ENCODE measurements around the gene DYRK1A.

Gene DYRK1A

DNA sequence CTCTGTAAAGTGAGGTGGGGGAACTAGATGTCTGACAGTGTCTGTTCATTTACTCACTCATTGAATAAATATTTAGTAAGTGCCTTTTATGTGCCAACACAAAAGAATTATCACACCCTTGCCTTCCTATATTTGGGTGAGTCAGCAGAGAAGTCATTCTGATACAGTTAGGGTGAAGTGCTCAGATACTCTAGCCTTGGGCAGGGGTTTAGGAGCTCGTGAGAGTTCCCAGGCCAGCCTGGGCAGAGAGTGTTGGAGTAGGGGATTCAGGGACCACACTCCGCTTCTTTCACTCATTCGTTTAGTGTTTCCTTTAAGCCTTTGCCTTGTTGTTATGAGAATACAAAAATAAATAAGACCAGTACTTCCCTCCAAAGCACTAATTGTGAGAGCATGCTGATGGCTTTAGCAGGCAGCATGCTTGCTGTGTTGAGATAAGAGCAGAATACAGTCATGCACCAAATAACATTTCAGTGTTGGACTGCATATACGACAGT lies 83.9 kb downstream of the DYRK1A start:
- H3K36me3 ChIP-seq (ENCODE audit: control insufficient read depth in 2 of 2, insufficient read depth in 1 of 2, low read length in 2 of 2): no peaks in the 10 kb centered on the region
- ChIA-PET POLR2A (interaction anchor here (0.5 to 1.9 kb wide), 2 partner anchors 84 to 247 kb away, joined by 4 to 6 read pairs; partner anchors contain the start of gene DYRK1A), CTCF (interaction anchor here (1.2 kb wide), 1 partner anchor 13 kb away, joined by 8 read pairs; no protein-coding TSS in a partner anchor)
- 0 out of 2 replicates have a peak overlapping the region, but pooled peaks have one; percentile 13 for H3K27ac ChIP-seq (ENCODE audit: extremely low read depth, low read depth, low read length)
- H3K4me3 ChIP-seq (ENCODE audit: low read depth, low read length): no peak overlapping the region
- H3K9me3 ChIP-seq (ENCODE audit: control insufficient read depth, insufficient read depth, low read depth, low read length): no peaks in the 10 kb centered on the region
- peaks cover 38% of the 10 kb centered on the region for H3K4me1 ChIP-seq (ENCODE audit: control insufficient read depth, insufficient read depth, low read length)
- TF ChIP-seq, protein P1, sequence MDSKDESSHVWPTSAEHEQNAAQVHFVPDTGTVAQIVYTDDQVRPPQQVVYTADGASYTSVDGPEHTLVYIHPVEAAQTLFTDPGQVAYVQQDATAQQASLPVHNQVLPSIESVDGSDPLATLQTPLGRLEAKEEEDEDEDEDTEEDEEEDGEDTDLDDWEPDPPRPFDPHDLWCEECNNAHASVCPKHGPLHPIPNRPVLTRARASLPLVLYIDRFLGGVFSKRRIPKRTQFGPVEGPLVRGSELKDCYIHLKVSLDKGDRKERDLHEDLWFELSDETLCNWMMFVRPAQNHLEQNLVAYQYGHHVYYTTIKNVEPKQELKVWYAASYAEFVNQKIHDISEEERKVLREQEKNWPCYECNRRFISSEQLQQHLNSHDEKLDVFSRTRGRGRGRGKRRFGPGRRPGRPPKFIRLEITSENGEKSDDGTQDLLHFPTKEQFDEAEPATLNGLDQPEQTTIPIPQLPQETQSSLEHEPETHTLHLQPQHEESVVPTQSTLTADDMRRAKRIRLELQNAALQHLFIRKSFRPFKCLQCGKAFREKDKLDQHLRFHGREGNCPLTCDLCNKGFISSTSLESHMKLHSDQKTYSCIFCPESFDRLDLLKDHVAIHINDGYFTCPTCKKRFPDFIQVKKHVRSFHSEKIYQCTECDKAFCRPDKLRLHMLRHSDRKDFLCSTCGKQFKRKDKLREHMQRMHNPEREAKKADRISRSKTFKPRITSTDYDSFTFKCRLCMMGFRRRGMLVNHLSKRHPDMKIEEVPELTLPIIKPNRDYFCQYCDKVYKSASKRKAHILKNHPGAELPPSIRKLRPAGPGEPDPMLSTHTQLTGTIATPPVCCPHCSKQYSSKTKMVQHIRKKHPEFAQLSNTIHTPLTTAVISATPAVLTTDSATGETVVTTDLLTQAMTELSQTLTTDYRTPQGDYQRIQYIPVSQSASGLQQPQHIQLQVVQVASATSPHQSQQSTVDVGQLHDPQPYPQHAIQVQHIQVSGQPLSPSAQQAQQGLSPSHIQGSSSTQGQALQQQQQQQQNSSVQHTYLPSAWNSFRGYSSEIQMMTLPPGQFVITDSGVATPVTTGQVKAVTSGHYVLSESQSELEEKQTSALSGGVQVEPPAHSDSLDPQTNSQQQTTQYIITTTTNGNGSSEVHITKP (tag by site-specific recombination; IDR thresholded peaks at IDR 0.05): peak; percentile 35
- TF ChIP-seq, protein P2, sequence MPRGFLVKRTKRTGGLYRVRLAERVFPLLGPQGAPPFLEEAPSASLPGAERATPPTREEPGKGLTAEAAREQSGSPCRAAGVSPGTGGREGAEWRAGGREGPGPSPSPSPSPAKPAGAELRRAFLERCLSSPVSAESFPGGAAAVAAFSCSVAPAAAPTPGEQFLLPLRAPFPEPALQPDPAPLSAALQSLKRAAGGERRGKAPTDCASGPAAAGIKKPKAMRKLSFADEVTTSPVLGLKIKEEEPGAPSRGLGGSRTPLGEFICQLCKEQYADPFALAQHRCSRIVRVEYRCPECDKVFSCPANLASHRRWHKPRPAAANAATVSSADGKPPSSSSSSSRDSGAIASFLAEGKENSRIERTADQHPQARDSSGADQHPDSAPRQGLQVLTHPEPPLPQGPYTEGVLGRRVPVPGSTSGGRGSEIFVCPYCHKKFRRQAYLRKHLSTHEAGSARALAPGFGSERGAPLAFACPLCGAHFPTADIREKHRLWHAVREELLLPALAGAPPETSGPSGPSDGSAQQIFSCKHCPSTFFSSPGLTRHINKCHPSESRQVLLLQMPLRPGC (tag by site-specific recombination; IDR thresholded peaks at IDR 0.05): 0 out of 2 replicates have a peak, but pooled peaks have one; percentile 28
- TF ChIP-seq SETDB1 (IDR thresholded peaks at IDR 0.05; ENCODE audit: insufficient read length, low read length) (peak; percentile 18), ZNF629 (tag by site-specific recombination; IDR thresholded peaks at IDR 0.05) (0 out of 2 replicates have a peak, but pooled peaks have one; percentile 16), HOXC10 (CRISPR knock-in tag; IDR thresholded peaks at IDR 0.05) (no peak), ZNF843 (tag by site-specific recombination; IDR thresholded peaks at IDR 0.05) (no peak), ZNF792 (tag by site-specific recombination; IDR thresholded peaks at IDR 0.05) (no peak), FEZF1 (tag by site-specific recombination; IDR thresholded peaks at IDR 0.05) (no peak), ZNF394 (tag by site-specific recombination; IDR thresholded peaks at IDR 0.05; ENCODE audit: borderline replicate concordance) (peak; percentile 80), SCRT2 (tag by site-specific recombination; IDR thresholded peaks at IDR 0.05) (no peak), ZBTB17 (tag by site-specific recombination; IDR thresholded peaks at IDR 0.05) (0 out of 2 replicates have a peak, but pooled peaks have one; percentile 37), ZNF10 (tag by site-specific recombination; IDR thresholded peaks at IDR 0.05) (0 out of 2 replicates have a peak, but pooled peaks have one; percentile 10), ZNF473 (tag by site-specific recombination; IDR thresholded peaks at IDR 0.05) (no peak), ZNF555 (tag by site-specific recombination; conservative IDR thresholded peaks at IDR 0.05) (no peak), SALL2 (tag by site-specific recombination; IDR thresholded peaks at IDR 0.05; ENCODE audit: borderline replicate concordance) (no peak), YY1 (tag by site-specific recombination; IDR thresholded peaks at IDR 0.05) (no peak), ZNF24 (tag by site-specific recombination; IDR thresholded peaks at IDR 0.05) (no peak)
- TF ChIP-seq, protein P3, sequence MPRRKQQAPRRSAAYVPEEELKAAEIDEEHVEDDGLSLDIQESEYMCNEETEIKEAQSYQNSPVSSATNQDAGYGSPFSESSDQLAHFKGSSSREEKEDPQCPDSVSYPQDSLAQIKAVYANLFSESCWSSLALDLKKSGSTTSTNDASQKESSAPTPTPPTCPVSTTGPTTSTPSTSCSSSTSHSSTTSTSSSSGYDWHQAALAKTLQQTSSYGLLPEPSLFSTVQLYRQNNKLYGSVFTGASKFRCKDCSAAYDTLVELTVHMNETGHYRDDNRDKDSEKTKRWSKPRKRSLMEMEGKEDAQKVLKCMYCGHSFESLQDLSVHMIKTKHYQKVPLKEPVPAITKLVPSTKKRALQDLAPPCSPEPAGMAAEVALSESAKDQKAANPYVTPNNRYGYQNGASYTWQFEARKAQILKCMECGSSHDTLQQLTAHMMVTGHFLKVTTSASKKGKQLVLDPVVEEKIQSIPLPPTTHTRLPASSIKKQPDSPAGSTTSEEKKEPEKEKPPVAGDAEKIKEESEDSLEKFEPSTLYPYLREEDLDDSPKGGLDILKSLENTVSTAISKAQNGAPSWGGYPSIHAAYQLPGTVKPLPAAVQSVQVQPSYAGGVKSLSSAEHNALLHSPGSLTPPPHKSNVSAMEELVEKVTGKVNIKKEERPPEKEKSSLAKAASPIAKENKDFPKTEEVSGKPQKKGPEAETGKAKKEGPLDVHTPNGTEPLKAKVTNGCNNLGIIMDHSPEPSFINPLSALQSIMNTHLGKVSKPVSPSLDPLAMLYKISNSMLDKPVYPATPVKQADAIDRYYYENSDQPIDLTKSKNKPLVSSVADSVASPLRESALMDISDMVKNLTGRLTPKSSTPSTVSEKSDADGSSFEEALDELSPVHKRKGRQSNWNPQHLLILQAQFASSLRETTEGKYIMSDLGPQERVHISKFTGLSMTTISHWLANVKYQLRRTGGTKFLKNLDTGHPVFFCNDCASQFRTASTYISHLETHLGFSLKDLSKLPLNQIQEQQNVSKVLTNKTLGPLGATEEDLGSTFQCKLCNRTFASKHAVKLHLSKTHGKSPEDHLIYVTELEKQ (tag by site-specific recombination; IDR thresholded peaks at IDR 0.05; ENCODE audit: borderline replicate concordance): no peak
- TF ChIP-seq, protein P4, sequence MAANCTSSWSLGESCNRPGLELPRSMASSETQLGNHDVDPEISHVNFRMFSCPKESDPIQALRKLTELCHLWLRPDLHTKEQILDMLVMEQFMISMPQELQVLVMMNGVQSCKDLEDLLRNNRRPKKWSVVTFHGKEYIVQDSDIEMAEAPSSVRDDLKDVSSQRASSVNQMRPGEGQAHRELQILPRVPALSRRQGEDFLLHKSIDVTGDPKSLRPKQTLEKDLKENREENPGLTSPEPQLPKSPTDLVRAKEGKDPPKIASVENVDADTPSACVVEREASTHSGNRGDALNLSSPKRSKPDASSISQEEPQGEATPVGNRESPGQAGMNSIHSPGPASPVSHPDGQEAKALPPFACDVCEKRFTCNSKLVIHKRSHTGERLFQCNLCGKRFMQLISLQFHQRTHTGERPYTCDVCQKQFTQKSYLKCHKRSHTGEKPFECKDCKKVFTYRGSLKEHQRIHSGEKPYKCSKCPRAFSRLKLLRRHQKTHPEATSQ (tag by site-specific recombination; IDR thresholded peaks at IDR 0.05): no peak
- TF ChIP-seq, protein P5, sequence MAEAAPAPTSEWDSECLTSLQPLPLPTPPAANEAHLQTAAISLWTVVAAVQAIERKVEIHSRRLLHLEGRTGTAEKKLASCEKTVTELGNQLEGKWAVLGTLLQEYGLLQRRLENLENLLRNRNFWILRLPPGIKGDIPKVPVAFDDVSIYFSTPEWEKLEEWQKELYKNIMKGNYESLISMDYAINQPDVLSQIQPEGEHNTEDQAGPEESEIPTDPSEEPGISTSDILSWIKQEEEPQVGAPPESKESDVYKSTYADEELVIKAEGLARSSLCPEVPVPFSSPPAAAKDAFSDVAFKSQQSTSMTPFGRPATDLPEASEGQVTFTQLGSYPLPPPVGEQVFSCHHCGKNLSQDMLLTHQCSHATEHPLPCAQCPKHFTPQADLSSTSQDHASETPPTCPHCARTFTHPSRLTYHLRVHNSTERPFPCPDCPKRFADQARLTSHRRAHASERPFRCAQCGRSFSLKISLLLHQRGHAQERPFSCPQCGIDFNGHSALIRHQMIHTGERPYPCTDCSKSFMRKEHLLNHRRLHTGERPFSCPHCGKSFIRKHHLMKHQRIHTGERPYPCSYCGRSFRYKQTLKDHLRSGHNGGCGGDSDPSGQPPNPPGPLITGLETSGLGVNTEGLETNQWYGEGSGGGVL (tag by site-specific recombination; IDR thresholded peaks at IDR 0.05): peak; percentile 71
- TF ChIP-seq, protein P6, sequence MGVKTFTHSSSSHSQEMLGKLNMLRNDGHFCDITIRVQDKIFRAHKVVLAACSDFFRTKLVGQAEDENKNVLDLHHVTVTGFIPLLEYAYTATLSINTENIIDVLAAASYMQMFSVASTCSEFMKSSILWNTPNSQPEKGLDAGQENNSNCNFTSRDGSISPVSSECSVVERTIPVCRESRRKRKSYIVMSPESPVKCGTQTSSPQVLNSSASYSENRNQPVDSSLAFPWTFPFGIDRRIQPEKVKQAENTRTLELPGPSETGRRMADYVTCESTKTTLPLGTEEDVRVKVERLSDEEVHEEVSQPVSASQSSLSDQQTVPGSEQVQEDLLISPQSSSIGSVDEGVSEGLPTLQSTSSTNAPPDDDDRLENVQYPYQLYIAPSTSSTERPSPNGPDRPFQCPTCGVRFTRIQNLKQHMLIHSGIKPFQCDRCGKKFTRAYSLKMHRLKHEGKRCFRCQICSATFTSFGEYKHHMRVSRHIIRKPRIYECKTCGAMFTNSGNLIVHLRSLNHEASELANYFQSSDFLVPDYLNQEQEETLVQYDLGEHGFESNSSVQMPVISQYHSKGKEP (tag by site-specific recombination; IDR thresholded peaks at IDR 0.05): peak; percentile 67
- TF ChIP-seq, protein P7, sequence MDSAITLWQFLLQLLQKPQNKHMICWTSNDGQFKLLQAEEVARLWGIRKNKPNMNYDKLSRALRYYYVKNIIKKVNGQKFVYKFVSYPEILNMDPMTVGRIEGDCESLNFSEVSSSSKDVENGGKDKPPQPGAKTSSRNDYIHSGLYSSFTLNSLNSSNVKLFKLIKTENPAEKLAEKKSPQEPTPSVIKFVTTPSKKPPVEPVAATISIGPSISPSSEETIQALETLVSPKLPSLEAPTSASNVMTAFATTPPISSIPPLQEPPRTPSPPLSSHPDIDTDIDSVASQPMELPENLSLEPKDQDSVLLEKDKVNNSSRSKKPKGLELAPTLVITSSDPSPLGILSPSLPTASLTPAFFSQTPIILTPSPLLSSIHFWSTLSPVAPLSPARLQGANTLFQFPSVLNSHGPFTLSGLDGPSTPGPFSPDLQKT (IDR thresholded peaks at IDR 0.05; ENCODE audit: borderline replicate concordance, low read depth, low read length): no peak

Measured in HEK293 (cell line).